Measurements from ENCODE around the gene PLVAP. TPM values are rescaled to one million over a fixed set of nuclear protein-coding genes. Genes with fewer than 3 reads are reported as not detected.

The PLVAP gene
- polyA plus RNA-seq, 1 donor (not counting 4 experiments of a cell fraction or from before 2014, with no cell fraction given), result not detected

GRCh38 chr19:17358395-17358794 lies 18.7 kb downstream of the PLVAP start:
- Histone ChIP-seq H3K27ac (ENCODE audit: control insufficient read depth, insufficient read depth, low read length) (no peak overlapping the region), H3K4me2 (ENCODE audit: control insufficient read depth, extremely low read depth, insufficient read depth, low read depth, low read length) (no peak overlapping the region), H3K4me1 (ENCODE audit: control insufficient read depth, extremely low read depth, insufficient read depth, low read length) (no peaks in the 10 kb centered on the region), H2AFZ (ENCODE audit: control insufficient read depth, low read length) (no peak overlapping the region), H4K20me1 (ENCODE audit: control insufficient read depth, extremely low read depth, insufficient read depth, low read length) (no peaks in the 10 kb centered on the region), H3K36me3 (ENCODE audit: control insufficient read depth in 2 of 2, extremely low read depth in 1 of 2, insufficient read depth in 2 of 2, low read length in 2 of 2) (no peaks in the 10 kb centered on the region), H3K27me3 (ENCODE audit: control insufficient read depth, extremely low read depth, insufficient read depth, low read length) (no peaks in the 10 kb centered on the region), H3K4me3 (ENCODE audit: control insufficient read depth in 2 of 3, extremely low read depth in 1 of 3, insufficient read depth in 2 of 3, low read depth in 1 of 3, low read length in 3 of 3) (no peak overlapping the region), H3K79me2 (ENCODE audit: control insufficient read depth, insufficient read depth, low read length) (no peaks in the 10 kb centered on the region), H3K9me3 (ENCODE audit: control insufficient read depth, low read depth, low read length) (no peaks in the 10 kb centered on the region), H3K9ac (ENCODE audit: control insufficient read depth, extremely low read depth, insufficient read depth, low read length) (no peak overlapping the region), H3K9me1 (ENCODE audit: control insufficient read depth, extremely low read depth, insufficient read depth, low read length) (no peaks in the 10 kb centered on the region)
- DNase-seq (ENCODE audit: low read depth, low spot score) (no peak), FAIRE-seq (no peak)
- dilution Hi-C loops (cut with MboI; ENCODE audit: extremely low pct_ligation_motif_present, low sequenced_read_pairs), result no loop called here
- TF ChIP-seq CTCF (optimal IDR thresholded peaks at IDR 0.05 in 1 of 3, IDR thresholded peaks at IDR 0.05 in 1 of 3, conservative IDR thresholded peaks at IDR 0.05 in 1 of 3; ENCODE audit: extremely low read depth in 1 of 3, insufficient read depth in 2 of 3, low read length in 3 of 3), result no peak
- TF ChIP-seq EZH2 (IDR thresholded peaks at IDR 0.05; ENCODE audit: low read length), result no peak

DNA sequence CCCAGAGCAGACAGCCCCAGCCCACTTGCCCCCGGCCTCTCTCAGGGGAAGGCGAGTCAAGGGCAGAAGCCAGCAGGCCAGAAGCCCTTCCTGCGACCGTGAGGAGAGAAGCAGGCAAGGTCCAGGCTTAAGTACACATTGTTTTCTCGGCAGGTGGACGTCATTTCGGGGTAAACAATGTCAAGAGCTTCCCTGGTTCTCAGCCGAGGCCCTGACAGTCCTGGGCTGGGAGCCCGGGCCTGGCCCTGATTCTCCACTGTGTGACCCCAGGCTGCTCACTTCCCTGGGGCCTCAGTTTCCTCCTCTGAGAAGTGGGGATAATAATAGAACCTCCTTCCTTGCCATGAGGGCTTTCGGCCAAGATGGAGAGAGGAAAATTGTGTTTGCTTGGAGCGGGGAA lies 19.4 kb downstream of the PLVAP start:
- FAIRE-seq, result no peak
- dilution Hi-C loops (cut with MboI; ENCODE audit: extremely low pct_ligation_motif_present, low sequenced_read_pairs), result no loop called here
- Histone ChIP-seq H3K4me2 (ENCODE audit: control insufficient read depth, extremely low read depth, insufficient read depth, low read depth, low read length) (no peak overlapping the region), H3K9ac (ENCODE audit: control insufficient read depth, extremely low read depth, insufficient read depth, low read length) (no peak overlapping the region), H3K27me3 (ENCODE audit: control insufficient read depth, extremely low read depth, insufficient read depth, low read length) (no peaks in the 10 kb centered on the region), H3K79me2 (ENCODE audit: control insufficient read depth, insufficient read depth, low read length) (no peaks in the 10 kb centered on the region), H3K36me3 (ENCODE audit: control insufficient read depth in 2 of 2, extremely low read depth in 1 of 2, insufficient read depth in 2 of 2, low read length in 2 of 2) (no peaks in the 10 kb centered on the region), H3K27ac (ENCODE audit: control insufficient read depth, insufficient read depth, low read length) (no peak overlapping the region), H3K4me3 (ENCODE audit: control insufficient read depth in 2 of 3, extremely low read depth in 1 of 3, insufficient read depth in 2 of 3, low read depth in 1 of 3, low read length in 3 of 3) (no peak overlapping the region), H2AFZ (ENCODE audit: control insufficient read depth, low read length) (no peak overlapping the region), H3K4me1 (ENCODE audit: control insufficient read depth, extremely low read depth, insufficient read depth, low read length) (no peaks in the 10 kb centered on the region), H4K20me1 (ENCODE audit: control insufficient read depth, extremely low read depth, insufficient read depth, low read length) (no peaks in the 10 kb centered on the region), H3K9me3 (ENCODE audit: control insufficient read depth, low read depth, low read length) (no peaks in the 10 kb centered on the region), H3K9me1 (ENCODE audit: control insufficient read depth, extremely low read depth, insufficient read depth, low read length) (no peaks in the 10 kb centered on the region)
- TF ChIP-seq CTCF (optimal IDR thresholded peaks at IDR 0.05 in 1 of 3, IDR thresholded peaks at IDR 0.05 in 1 of 3, conservative IDR thresholded peaks at IDR 0.05 in 1 of 3; ENCODE audit: extremely low read depth in 1 of 3, insufficient read depth in 2 of 3, low read length in 3 of 3), result no peak
- TF ChIP-seq EZH2 (IDR thresholded peaks at IDR 0.05; ENCODE audit: low read length), result no peak
- DNase-seq (ENCODE audit: low read depth, low spot score), result no peak

Measured in keratinocyte (primary cell).